PC-9 (cell line): ENCODE results near the gene SPATA31C1. TPM values are rescaled to one million over a fixed set of nuclear protein-coding genes. Genes with fewer than 3 reads are reported as not detected.

Experiments
- BruUV-seq: library from RNA; stranded (reverse); fragments of 400-500 nt; replicated peaks from 2 replicates; lab custom pipeline; 2021; lab: Mats Ljungman, UMichigan
- CTCF ChIA-PET: fragments of 300-600 bp; sonication (Branson Sonifier 250); formaldehyde crosslinking; loops from one replicate; lab custom pipeline; 2022; ENCODE audit warnings: antibody characterized with exemption; lab: Charles Lee
- POLR2A ChIA-PET: fragments of 300-600 bp; sonication (Branson Sonifier 250); formaldehyde crosslinking; loops from one replicate; lab custom pipeline; 2022; ENCODE audit warnings: antibody characterized with exemption; ENCODE audit not compliant: unreplicated experiment; lab: Charles Lee
- DNase-seq, 2 experiments: peaks; one replicate each; pipeline versions ENCODE4 v3.0.0 to v3.0.0-alpha.2; 2015 to 2022; ENCODE audit warnings: mixed read lengths in 1 of 2
- H2AFZ ChIP-seq: fragments of 200-600 bp; sonication (generic); 2 replicates; pipeline ENCODE4 v1.8.1; 2017; ENCODE audit warnings: antibody characterized with exemption
- H3F3A ChIP-seq: fragments of 200-600 bp; sonication (generic); 2 replicates; pipeline ENCODE4 v1.8.1; 2017; ENCODE audit warnings: antibody characterized with exemption, mild to moderate bottlenecking, low read depth; ENCODE audit not compliant: insufficient read depth
- H3K27ac ChIP-seq: fragments of 200-600 bp; sonication (generic); 2 replicates; pipeline ENCODE4 v1.6.1; 2016; ENCODE audit warnings: mixed run types
- H3K27me3 ChIP-seq: fragments of 200-600 bp; sonication (generic); 2 replicates; pipeline ENCODE4 v1.6.1; 2016; ENCODE audit warnings: low read depth, mixed run types; ENCODE audit not compliant: insufficient read depth
- H3K36me3 ChIP-seq: fragments of 200-600 bp; sonication (generic); 2 replicates; pipeline ENCODE4 v1.6.1; 2016; ENCODE audit warnings: low read depth, mixed run types
- H3K4me1 ChIP-seq: fragments of 200-600 bp; sonication (generic); replicated peaks from 2 replicates; pipeline ENCODE4 v1.6.1; 2016; ENCODE audit warnings: mixed run types; ENCODE audit not compliant: insufficient read depth
- H3K4me2 ChIP-seq: fragments of 200-600 bp; sonication (generic); 2 replicates; pipeline ENCODE4 v1.6.1; 2017; ENCODE audit warnings: mixed run types
- H3K4me3 ChIP-seq: fragments of 200-600 bp; sonication (generic); 2 replicates; pipeline ENCODE4 v1.6.1; 2016; ENCODE audit warnings: mixed run types
- H3K79me2 ChIP-seq: fragments of 200-600 bp; sonication (generic); 2 replicates; pipeline ENCODE4 v1.6.1; 2017; ENCODE audit warnings: low read depth, mixed run types
- H3K9me2 ChIP-seq: fragments of 200-600 bp; sonication (generic); 2 replicates; pipeline ENCODE4 v1.8.1; 2017; ENCODE audit warnings: mild to moderate bottlenecking; ENCODE audit not compliant: insufficient read depth
- H3K9me3 ChIP-seq: fragments of 200-600 bp; sonication (generic); 2 replicates; pipeline ENCODE4 v1.8.1; 2016; ENCODE audit warnings: low read depth; ENCODE audit not compliant: insufficient read depth
- H4K20me1 ChIP-seq: fragments of 200-600 bp; sonication (generic); 2 replicates; pipeline ENCODE4 v1.8.1; 2017; ENCODE audit not compliant: insufficient read depth
- CTCF ChIP-seq: fragments of 200-600 bp; sonication (generic); conservative IDR thresholded peaks from 2 replicates; pipeline ENCODE4 v1.6.1; 2017; ENCODE audit warnings: mixed run types, antibody characterized with exemption, mild to moderate bottlenecking, moderate library complexity
- EZH2 ChIP-seq: fragments of 200-600 bp; sonication (generic); IDR thresholded peaks from 2 replicates; pipeline ENCODE4 v1.8.0; 2017; ENCODE audit warnings: antibody characterized with exemption, low read depth
- intact Hi-C: fragments of 100-400 bp; cut with micrococcal nuclease; formaldehyde crosslinking; loops from one replicate; pipeline ENCODE4 v1.10.0; 2022; ENCODE audit not compliant: unreplicated experiment
- total RNA-seq: library from RNA; stranded (reverse); gene quantifications from 2 replicates; pipeline ENCODE4 v1.2.3, GENCODE V29; 2021

The SPATA31C1 gene
- total RNA-seq, 1 experiment from 2014 or later: not detected

GRCh38 chr9:87886210-87886932, 31.4 kb upstream of the SPATA31C1 start:
- Histone ChIP-seq H3K4me3 (no peak overlapping the region), H3K4me2 (no peak overlapping the region), H3F3A (no peaks in the 10 kb centered on the region), H3K9me2 (no peaks in the 10 kb centered on the region), H3K27ac (no peak overlapping the region), H3K4me1 (no peaks in the 10 kb centered on the region), H3K27me3 (no peaks in the 10 kb centered on the region), H2AFZ (no peak overlapping the region), H3K36me3 (no peaks in the 10 kb centered on the region), H3K9me3 (no peaks in the 10 kb centered on the region), H4K20me1 (no peaks in the 10 kb centered on the region), H3K79me2 (no peaks in the 10 kb centered on the region)
- intact Hi-C loops: loop anchor here (5.0 kb wide), 1 partner anchor 69 kb away; no protein-coding TSS in a partner anchor
- ChIA-PET POLR2A (no interaction called here), CTCF (no interaction called here)
- no peak for DNase-seq
- TF ChIP-seq CTCF (no peak), EZH2 (no peak)
- BruUV-seq: no TSS peak

- H3K4me1 ChIP-seq: no peaks in the 10 kb centered on the region
- no peak overlapping the region for H3K27ac ChIP-seq
- BruUV-seq: no TSS peak
- H3K27me3 ChIP-seq: no peaks in the 10 kb centered on the region
- CTCF ChIA-PET: no interaction called here
- no peaks in the 10 kb centered on the region for H3K9me3 ChIP-seq
- no peak for DNase-seq
- POLR2A ChIA-PET: no interaction called here
- no peaks in the 10 kb centered on the region for H3F3A ChIP-seq
- H3K36me3 ChIP-seq: no peaks in the 10 kb centered on the region
- H3K4me2 ChIP-seq: no peak overlapping the region
- H3K4me3 ChIP-seq: no peak overlapping the region
- no peak overlapping the region for H2AFZ ChIP-seq
- intact Hi-C loops: loop anchor here (5.0 kb wide), 1 partner anchor 70 kb away; no protein-coding TSS in a partner anchor
- no peaks in the 10 kb centered on the region for H4K20me1 ChIP-seq
- H3K79me2 ChIP-seq: no peaks in the 10 kb centered on the region
- no peaks in the 10 kb centered on the region for H3K9me2 ChIP-seq
- TF ChIP-seq CTCF: no peak
- no peak for TF ChIP-seq EZH2
Measured at GRCh38 chr9:87886933-87887505, 30.7 kb upstream of the SPATA31C1 start.

GRCh38 chr9:87887661-87888480, 29.9 kb upstream of the SPATA31C1 start:
- H3K9me2 ChIP-seq: no peaks in the 10 kb centered on the region
- no peak overlapping the region for H3K4me3 ChIP-seq
- no peak for TF ChIP-seq EZH2
- TF ChIP-seq CTCF: no peak
- no peaks in the 10 kb centered on the region for H3K79me2 ChIP-seq
- no peak overlapping the region for H2AFZ ChIP-seq
- intact Hi-C loops: loop anchor here (5.0 kb wide), 1 partner anchor 71 kb away; no protein-coding TSS in a partner anchor
- H4K20me1 ChIP-seq: no peaks in the 10 kb centered on the region
- no peaks in the 10 kb centered on the region for H3K27me3 ChIP-seq
- no peak for DNase-seq
- no peak overlapping the region for H3K27ac ChIP-seq
- no peaks in the 10 kb centered on the region for H3K9me3 ChIP-seq
- H3K4me1 ChIP-seq: no peaks in the 10 kb centered on the region
- CTCF ChIA-PET: no interaction called here
- no peaks in the 10 kb centered on the region for H3K36me3 ChIP-seq
- BruUV-seq: no TSS peak
- no peaks in the 10 kb centered on the region for H3F3A ChIP-seq
- no peak overlapping the region for H3K4me2 ChIP-seq
- POLR2A ChIA-PET: no interaction called here
